ENCODE measurements around the gene PKD1L1. TPM values are rescaled to one million over a fixed set of nuclear protein-coding genes. Genes with fewer than 3 reads are reported as not detected.

PKD1L1 gene
- total RNA-seq, 1 experiment from 2014 or later = 0.17 TPM

DNA sequence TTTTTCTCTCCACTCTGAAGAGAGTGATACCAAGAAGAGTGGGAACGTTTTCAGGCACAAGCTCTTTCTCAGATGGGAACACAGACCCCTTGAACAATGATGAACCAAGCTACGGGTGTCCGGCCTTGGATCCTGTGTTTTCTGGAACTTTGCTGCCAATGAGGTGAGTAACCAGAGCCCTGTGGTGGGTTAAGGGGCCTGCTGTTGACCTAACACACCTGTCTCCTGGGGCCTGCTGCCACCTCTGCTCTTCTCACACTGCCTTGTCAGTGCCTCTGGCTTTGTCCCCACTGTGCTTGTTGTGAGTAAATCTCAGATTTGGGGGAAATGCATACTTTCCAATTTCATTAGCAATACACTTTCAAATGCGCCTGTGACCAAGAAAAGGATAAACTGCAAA is 1.4 kb upstream of the PKD1L1 start:
- Histone ChIP-seq H3K4ac (ENCODE audit: low read depth, low read length) (no peak overlapping the region), H3K56ac (ENCODE audit: insufficient read length, low read depth, low read length) (no peak overlapping the region), H2AK5ac (ENCODE audit: insufficient read length, low read length) (no peak overlapping the region), H2BK20ac (ENCODE audit: low read depth, low read length, poor library complexity, severe bottlenecking) (no peak overlapping the region), H3K4me1 (ENCODE audit: insufficient read depth, low read length) (peaks cover 3% of the 10 kb centered on the region; the same call in 1 of the 2 replicates), H3K9ac (ENCODE audit: extremely low read depth, insufficient read length, low read length) (no peak overlapping the region), H3K9me3 (ENCODE audit: control insufficient read depth, low read depth, low read length) (no peaks in the 10 kb centered on the region), H2BK12ac (ENCODE audit: insufficient read length, low read depth, low read length) (no peak overlapping the region), H4K8ac (replicated peaks; ENCODE audit: insufficient read length, low read depth, low read length) (no peak overlapping the region), H3K79me2 (ENCODE audit: insufficient read depth, low read length) (no peaks in the 10 kb centered on the region), H4K5ac (ENCODE audit: insufficient read length, low read depth, low read length) (no peak overlapping the region), H3K23me2 (ENCODE audit: insufficient read length, low read depth, low read length, poor library complexity, severe bottlenecking) (no peaks in the 10 kb centered on the region), H4K20me1 (ENCODE audit: control insufficient read depth, insufficient read depth, insufficient read length) (no peaks in the 10 kb centered on the region), H2BK15ac (ENCODE audit: low read depth, low read length) (no peak overlapping the region), H3K27ac (ENCODE audit: insufficient read length, low read depth, low read length) (no peak overlapping the region), H4K91ac (ENCODE audit: insufficient read length, low read depth, low read length) (no peak overlapping the region), H2BK120ac (ENCODE audit: low read depth, low read length, poor library complexity, severe bottlenecking) (no peak overlapping the region), H3K4me2 (ENCODE audit: insufficient read depth, insufficient read length, low read length) (no peak overlapping the region), H2AFZ (ENCODE audit: low read length) (no peak overlapping the region), H2BK5ac (ENCODE audit: insufficient read length, low read length) (no peak overlapping the region), H3K23ac (ENCODE audit: insufficient read length, low read depth, low read length) (no peak overlapping the region), H3K79me1 (ENCODE audit: insufficient read depth, low read depth, low read length, poor library complexity, severe bottlenecking) (no peaks in the 10 kb centered on the region), H3T11ph (ENCODE audit: low read length) (no peak overlapping the region), H3K27me3 (ENCODE audit: insufficient read depth, low read length) (no peaks in the 10 kb centered on the region), H3K14ac (ENCODE audit: insufficient read depth, low read length) (no peak overlapping the region), H3K18ac (ENCODE audit: insufficient read length, low read depth, low read length) (no peak overlapping the region)
- Mint-ChIP-seq H3K27ac (no peak overlapping the region; a peak in 1 of 7 replicates), H3K27me3 (ENCODE audit: low read depth) (no peaks in the 10 kb centered on the region; the same call in 1 of the 2 replicates), H3K4me1 (peaks cover 27 to 28% of the 10 kb centered on the region in 2 experiments), H3K4me3 (no peak overlapping the region), H3K36me3 (ENCODE audit: insufficient read depth in 1 of 3, low read depth in 3 of 3) (peaks cover 0 to 6% (median 6%) of the 10 kb centered on the region in 3 experiments; a peak in 4 of 7 replicates), H3K9me3 (no peaks in the 10 kb centered on the region)
- TF ChIP-seq, protein P1, sequence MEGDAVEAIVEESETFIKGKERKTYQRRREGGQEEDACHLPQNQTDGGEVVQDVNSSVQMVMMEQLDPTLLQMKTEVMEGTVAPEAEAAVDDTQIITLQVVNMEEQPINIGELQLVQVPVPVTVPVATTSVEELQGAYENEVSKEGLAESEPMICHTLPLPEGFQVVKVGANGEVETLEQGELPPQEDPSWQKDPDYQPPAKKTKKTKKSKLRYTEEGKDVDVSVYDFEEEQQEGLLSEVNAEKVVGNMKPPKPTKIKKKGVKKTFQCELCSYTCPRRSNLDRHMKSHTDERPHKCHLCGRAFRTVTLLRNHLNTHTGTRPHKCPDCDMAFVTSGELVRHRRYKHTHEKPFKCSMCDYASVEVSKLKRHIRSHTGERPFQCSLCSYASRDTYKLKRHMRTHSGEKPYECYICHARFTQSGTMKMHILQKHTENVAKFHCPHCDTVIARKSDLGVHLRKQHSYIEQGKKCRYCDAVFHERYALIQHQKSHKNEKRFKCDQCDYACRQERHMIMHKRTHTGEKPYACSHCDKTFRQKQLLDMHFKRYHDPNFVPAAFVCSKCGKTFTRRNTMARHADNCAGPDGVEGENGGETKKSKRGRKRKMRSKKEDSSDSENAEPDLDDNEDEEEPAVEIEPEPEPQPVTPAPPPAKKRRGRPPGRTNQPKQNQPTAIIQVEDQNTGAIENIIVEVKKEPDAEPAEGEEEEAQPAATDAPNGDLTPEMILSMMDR (conservative IDR thresholded peaks at IDR 0.05) = no peak
- DNase-seq = no peak
- no CpG with 5 or more reads among the region's 4 CpGs for WGBS (ENCODE audit: extremely low coverage, insufficient read length, low lambda C conversion rate)
